GM19238 (cell line): ENCODE measurements around the gene YIPF1.
"Not testable (repeated sequence)": the region's sequence is repeated elsewhere in the genome, so short reads cannot be mapped to it uniquely, and the experiment has no call there.

Experiments
- DNase-seq: peaks from one replicate; pipeline ENCODE4 v3.0.0; 2011; ENCODE audit warnings: low spot score; ENCODE audit not compliant: insufficient read length

Gene YIPF1

GRCh38 chr1:53895421-53895820, 5.8 kb upstream of the YIPF1 start:
- no peak for DNase-seq

- DNase-seq = no peak
Measured at GRCh38 chr1:53894644-53895043, 5.0 kb upstream of the YIPF1 start.

- no peak for DNase-seq
Measured at GRCh38 chr1:53893999-53894636, 4.5 kb upstream of the YIPF1 start, which contains the start of gene DIO1. DIO1 (plus strand) TSS chr1:53894187; CDS start chr1:53894211, 24 bp downstream.

GRCh38 chr1:53892911-53893310, 3.3 kb upstream of the YIPF1 start:
- no peak for DNase-seq

GRCh38 chr1:53891678-53892077, 2.1 kb upstream of the YIPF1 start:
- DNase-seq = no peak

GRCh38 chr1:53891018-53891417, 1.4 kb upstream of the YIPF1 start:
- no peak for DNase-seq

- DNase-seq = no peak
Measured at GRCh38 chr1:53890522-53890941, 935 bp upstream of the YIPF1 start.

GRCh38 chr1:53888681-53889080, 916 bp downstream of the YIPF1 start:
- DNase-seq = no peak

GRCh38 chr1:53883600-53883999, 6.0 kb downstream of the YIPF1 start:
- DNase-seq = not testable (repeated sequence)

- not testable (repeated sequence) for DNase-seq
Measured at GRCh38 chr1:53881853-53882252, 7.7 kb downstream of the YIPF1 start.

- DNase-seq = no peak
Measured at GRCh38 chr1:53878492-53879105, 11.0 kb downstream of the YIPF1 start.

GRCh38 chr1:53875150-53875549, 14.4 kb downstream of the YIPF1 start:
- not testable (repeated sequence) for DNase-seq

GRCh38 chr1:53871773-53872484, 17.7 kb downstream of the YIPF1 start:
- no peak for DNase-seq

- DNase-seq = no peak
Measured at GRCh38 chr1:53871221-53871620, 18.4 kb downstream of the YIPF1 start.

- DNase-seq = no peak
Measured at GRCh38 chr1:53869454-53870117, 20.0 kb downstream of the YIPF1 start.

- DNase-seq = no peak
Measured at GRCh38 chr1:53868565-53868964, 21.0 kb downstream of the YIPF1 start.

- no peak for DNase-seq
Measured at GRCh38 chr1:53862507-53862906, 27.1 kb downstream of the YIPF1 start.

- DNase-seq = peak; percentile 18
Measured at GRCh38 chr1:53860967-53861411, 28.6 kb downstream of the YIPF1 start.

GRCh38 chr1:53851571-53852285, 37.9 kb downstream of the YIPF1 start:
- no peak for DNase-seq

GRCh38 chr1:53850082-53850673, 39.4 kb downstream of the YIPF1 start:
- DNase-seq = no peak

- no peak for DNase-seq
Measured at GRCh38 chr1:53847980-53848379, 41.6 kb downstream of the YIPF1 start.
